ENCODE results near the gene ITGA11. TPM values are rescaled to one million over a fixed set of nuclear protein-coding genes. Genes with fewer than 3 reads are reported as not detected.

Gene ITGA11
- total RNA-seq, 2 donors from 2014 or later = 246 to 360 TPM

- H3K36me3 ChIP-seq = peaks cover 52% of the 10 kb centered on the region
- ATAC-seq (ENCODE audit: insufficient number of reproducible peaks, low FRiP score, low read depth) = no peak
- no peak for TF ChIP-seq CTCF (IDR thresholded peaks at IDR 0.05)
- peak overlapping the region; percentile 91 to 92 for H3K27ac ChIP-seq
- no peak for DNase-seq (ENCODE audit: low spot score)
- H3K4me3 ChIP-seq = no peak overlapping the region
- H3K27me3 ChIP-seq (replicated peaks; ENCODE audit: insufficient read depth) = no peaks in the 10 kb centered on the region
- no peaks in the 10 kb centered on the region for H3K9me3 ChIP-seq
- H3K4me1 ChIP-seq (ENCODE audit: control insufficient read depth in 1 of 2, low read depth in 2 of 2) = peaks cover 16 to 62% of the 10 kb centered on the region in 2 donors
These were observed 119.2 kb downstream of the ITGA11 start for GRCh38 chr15:68312701-68313204.

DNA sequence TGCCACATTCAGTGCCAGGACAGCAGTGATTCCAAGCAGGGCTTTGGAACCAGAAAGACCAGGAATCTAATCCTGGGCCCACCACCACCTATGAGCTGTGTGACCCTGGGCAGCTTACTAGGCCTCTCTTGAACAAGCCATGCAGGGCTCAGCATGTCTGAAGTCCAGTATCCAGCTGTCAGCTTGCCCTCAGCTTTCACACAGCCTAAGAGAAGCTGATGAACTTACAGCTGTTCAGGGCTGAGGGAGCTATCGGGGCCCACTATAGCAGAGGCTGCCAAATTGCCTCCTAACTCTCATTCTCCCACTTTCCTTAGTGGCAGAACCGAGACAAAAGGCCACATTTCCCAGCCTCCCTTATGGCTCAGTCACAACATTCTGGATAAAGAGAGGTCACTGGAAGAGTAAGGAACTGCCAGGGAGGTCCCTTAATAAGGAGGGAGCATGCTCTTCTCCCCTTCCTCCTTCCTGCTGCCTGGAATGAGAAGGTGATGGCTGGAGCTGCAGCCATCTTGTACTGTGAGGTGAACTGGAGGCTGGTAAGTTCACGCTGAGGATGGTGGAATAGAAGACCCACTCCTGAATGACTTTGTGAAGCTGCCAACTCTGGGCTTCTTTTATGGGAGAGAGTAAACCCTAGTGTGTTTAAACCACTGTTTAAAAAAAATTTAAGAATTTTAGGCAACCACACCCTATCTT is 120.0 kb downstream of the ITGA11 start:
- Histone ChIP-seq H3K4me1 (ENCODE audit: control insufficient read depth in 1 of 2, low read depth in 2 of 2) (peaks cover 16 to 69% of the 10 kb centered on the region in 2 donors), H3K4me3 (no peak overlapping the region), H3K9me3 (no peaks in the 10 kb centered on the region), H3K27ac (peak overlapping the region; percentile 91 to 92), H3K36me3 (peaks cover 45% of the 10 kb centered on the region), H3K27me3 (replicated peaks; ENCODE audit: insufficient read depth) (no peaks in the 10 kb centered on the region)
- no peak for TF ChIP-seq CTCF (IDR thresholded peaks at IDR 0.05)
- DNase-seq (ENCODE audit: low spot score) = no peak
- ATAC-seq (ENCODE audit: insufficient number of reproducible peaks, low FRiP score, low read depth) = no peak

DNA sequence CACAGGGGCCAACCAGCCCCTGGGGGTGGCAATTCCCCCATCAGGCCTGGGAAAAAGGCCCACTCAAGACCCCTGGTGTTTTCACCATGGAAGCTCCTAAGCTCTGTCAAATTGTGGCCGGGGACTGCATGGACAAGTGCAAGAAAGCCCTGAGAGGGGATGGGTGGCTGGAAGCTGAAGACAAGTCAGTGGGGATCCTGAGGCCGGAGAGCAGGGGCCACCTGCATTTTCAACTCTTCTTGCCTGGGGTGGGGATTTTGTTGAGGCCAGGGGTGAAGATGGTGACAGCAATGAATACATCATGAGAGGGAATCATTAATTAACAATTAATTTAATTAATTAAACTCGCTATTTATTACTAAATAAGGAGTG is 120.5 kb downstream of the ITGA11 start:
- H3K27me3 ChIP-seq (replicated peaks; ENCODE audit: insufficient read depth) = no peaks in the 10 kb centered on the region
- peak overlapping the region; percentile 91 to 92 for H3K27ac ChIP-seq
- TF ChIP-seq CTCF (IDR thresholded peaks at IDR 0.05) = no peak
- peaks cover 39% of the 10 kb centered on the region for H3K36me3 ChIP-seq
- peaks cover 16 to 67% of the 10 kb centered on the region in 2 donors for H3K4me1 ChIP-seq (ENCODE audit: control insufficient read depth in 1 of 2, low read depth in 2 of 2)
- no peaks in the 10 kb centered on the region for H3K9me3 ChIP-seq
- no peak for DNase-seq (ENCODE audit: low spot score)
- no peak overlapping the region for H3K4me3 ChIP-seq
- no peak for ATAC-seq (ENCODE audit: insufficient number of reproducible peaks, low FRiP score, low read depth)

DNA sequence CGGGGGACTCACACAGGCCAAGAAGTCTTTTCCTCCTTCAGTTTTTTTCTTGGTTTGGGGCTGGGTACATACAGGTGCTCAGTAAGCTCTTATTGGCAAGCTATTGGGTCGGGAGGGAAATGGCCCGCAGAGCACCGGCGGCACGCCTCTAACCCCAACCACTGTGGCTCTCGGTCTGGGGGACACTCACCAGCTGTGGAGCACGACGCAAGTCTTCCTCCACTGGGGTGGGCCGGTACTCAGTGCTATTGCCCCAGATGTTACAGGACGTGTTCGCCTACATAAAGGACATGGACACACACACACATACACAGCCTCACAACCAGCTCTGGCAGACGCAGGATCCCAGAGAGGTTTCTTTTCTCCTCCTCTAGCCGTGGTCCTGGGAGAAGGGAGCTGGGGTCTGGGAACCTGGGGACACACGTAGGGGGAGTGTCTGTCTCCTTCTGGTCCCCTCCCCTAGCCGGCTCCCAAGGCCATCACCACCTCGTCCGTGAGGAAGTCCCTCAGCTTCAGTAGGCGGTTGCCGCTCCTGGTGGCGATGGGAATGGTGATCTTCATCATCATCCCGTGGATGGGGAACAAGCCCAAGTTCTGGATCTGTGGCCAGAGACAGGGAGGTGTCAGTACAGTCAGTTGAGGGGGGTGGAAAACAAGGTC is 121.0 kb downstream of the ITGA11 start:
- ATAC-seq (ENCODE audit: insufficient number of reproducible peaks, low FRiP score, low read depth) (no peak), DNase-seq (ENCODE audit: low spot score) (no peak)
- Histone ChIP-seq H3K27ac (peak overlapping the region; percentile 91 to 92), H3K4me1 (ENCODE audit: control insufficient read depth in 1 of 2, low read depth in 2 of 2) (peaks cover 14 to 67% of the 10 kb centered on the region in 2 donors), H3K4me3 (no peak overlapping the region), H3K36me3 (peaks cover 39% of the 10 kb centered on the region), H3K27me3 (replicated peaks; ENCODE audit: insufficient read depth) (no peaks in the 10 kb centered on the region), H3K9me3 (no peaks in the 10 kb centered on the region)
- TF ChIP-seq CTCF (IDR thresholded peaks at IDR 0.05) = no peak

- peak overlapping the region; percentile 91 to 92 for H3K27ac ChIP-seq
- no peak overlapping the region for H3K4me3 ChIP-seq
- no peak for ATAC-seq (ENCODE audit: insufficient number of reproducible peaks, low FRiP score, low read depth)
- peaks cover 42% of the 10 kb centered on the region for H3K36me3 ChIP-seq
- no peak for DNase-seq (ENCODE audit: low spot score)
- H3K27me3 ChIP-seq (replicated peaks; ENCODE audit: insufficient read depth) = no peaks in the 10 kb centered on the region
- no peaks in the 10 kb centered on the region for H3K9me3 ChIP-seq
- TF ChIP-seq CTCF (IDR thresholded peaks at IDR 0.05) = no peak
- H3K4me1 ChIP-seq (ENCODE audit: control insufficient read depth in 1 of 2, low read depth in 2 of 2) = peaks cover 13 to 62% of the 10 kb centered on the region in 2 donors
These were observed 121.7 kb downstream of the ITGA11 start for GRCh38 chr15:68310178-68310803.
